H9 (cell line): Measurements from ENCODE around the gene PDE3A. TPM values are rescaled to one million over a fixed set of nuclear protein-coding genes. Genes with fewer than 3 reads are reported as not detected.

Experiments
- DNase-seq: peaks from one replicate; pipeline ENCODE4 v3.0.0-alpha.2; 2017
- H2AFZ ChIP-seq: one replicate; pipeline ENCODE4 v1.6.1; 2013; ENCODE audit warnings: mild to moderate bottlenecking, low read length, control low read depth, moderate library complexity
- H2AK5ac ChIP-seq: 2 replicates; pipeline ENCODE4 v1.6.1; 2013; ENCODE audit warnings: low read length, control low read depth, mixed read lengths; ENCODE audit not compliant: insufficient read length
- H2BK120ac ChIP-seq: one replicate; pipeline ENCODE4 v1.6.1; 2013; ENCODE audit warnings: low read depth, mild to moderate bottlenecking, low read length, control low read depth, inconsistent platforms; ENCODE audit not compliant: poor library complexity, severe bottlenecking
- H2BK12ac ChIP-seq: 2 replicates; pipeline ENCODE4 v1.6.1; 2013; ENCODE audit warnings: low read length, control low read depth, mixed read lengths, low read depth; ENCODE audit not compliant: insufficient read length
- H2BK15ac ChIP-seq: 2 replicates; pipeline ENCODE4 v1.6.1; 2013; ENCODE audit warnings: low read depth, low read length, control low read depth
- H2BK20ac ChIP-seq: one replicate; pipeline ENCODE4 v1.6.1; 2013; ENCODE audit warnings: low read depth, mild to moderate bottlenecking, low read length, control low read depth, inconsistent platforms; ENCODE audit not compliant: poor library complexity, severe bottlenecking
- H2BK5ac ChIP-seq: 2 replicates; pipeline ENCODE4 v1.6.1; 2013; ENCODE audit warnings: low read length, control low read depth, mixed read lengths; ENCODE audit not compliant: insufficient read length
- H3K14ac ChIP-seq: 2 replicates; pipeline ENCODE4 v1.6.1; 2013; ENCODE audit warnings: low read length, control low read depth; ENCODE audit not compliant: insufficient read depth
- H3K18ac ChIP-seq: 2 replicates; pipeline ENCODE4 v1.6.1; 2013; ENCODE audit warnings: low read depth, mild to moderate bottlenecking, mixed read lengths, low read length, control low read depth; ENCODE audit not compliant: insufficient read length
- H3K23ac ChIP-seq: 2 replicates; pipeline ENCODE4 v1.6.1; 2013; ENCODE audit warnings: low read length, control low read depth, mixed read lengths, low read depth; ENCODE audit not compliant: insufficient read length
- H3K23me2 ChIP-seq: 2 replicates; pipeline ENCODE4 v1.6.1; 2013; ENCODE audit warnings: low read depth, mild to moderate bottlenecking, mixed read lengths, low read length, control low read depth; ENCODE audit not compliant: insufficient read length, poor library complexity, severe bottlenecking
- H3K27ac ChIP-seq: 2 replicates; pipeline ENCODE4 v1.5.1; 2013; ENCODE audit warnings: low read length, control low read depth, mixed read lengths, low read depth; ENCODE audit not compliant: insufficient read length
- H3K27me3 ChIP-seq: 2 replicates; pipeline ENCODE4 v1.6.1; 2013; ENCODE audit warnings: low read length, control low read depth, inconsistent platforms; ENCODE audit not compliant: insufficient read depth
- H3K4ac ChIP-seq: 2 replicates; pipeline ENCODE4 v1.6.1; 2013; ENCODE audit warnings: low read depth, mild to moderate bottlenecking, control low read depth, inconsistent platforms, low read length, moderate library complexity
- H3K4me1 ChIP-seq: 2 replicates; pipeline ENCODE4 v1.6.1; 2013; ENCODE audit warnings: low read length, control low read depth, inconsistent platforms; ENCODE audit not compliant: insufficient read depth
- H3K4me2 ChIP-seq: 2 replicates; pipeline ENCODE4 v1.6.1; 2013; ENCODE audit warnings: low read length, control low read depth, mixed read lengths; ENCODE audit not compliant: insufficient read length, insufficient read depth
- H3K56ac ChIP-seq: 2 replicates; pipeline ENCODE4 v1.6.1; 2013; ENCODE audit warnings: low read depth, mild to moderate bottlenecking, mixed read lengths, low read length, control low read depth; ENCODE audit not compliant: insufficient read length
- H3K79me1 ChIP-seq: 2 replicates; pipeline ENCODE4 v1.6.1; 2013; ENCODE audit warnings: low read depth, mild to moderate bottlenecking, moderate library complexity, low read length, control low read depth, inconsistent platforms; ENCODE audit not compliant: insufficient read depth, poor library complexity, severe bottlenecking
- H3K79me2 ChIP-seq: 2 replicates; pipeline ENCODE4 v1.6.1; 2013; ENCODE audit warnings: low read length, control low read depth, inconsistent platforms; ENCODE audit not compliant: insufficient read depth
- H3K9ac ChIP-seq: 2 replicates; pipeline ENCODE4 v1.6.1; 2013; ENCODE audit warnings: low read length, control low read depth, mixed read lengths; ENCODE audit not compliant: insufficient read length; ENCODE audit errors: extremely low read depth
- H3K9me3 ChIP-seq: one replicate; pipeline ENCODE4 v1.6.1; 2013; ENCODE audit warnings: low read depth, low read length, inconsistent platforms; ENCODE audit not compliant: control insufficient read depth
- H3T11ph ChIP-seq: one replicate; pipeline ENCODE4 v1.6.1; 2013; ENCODE audit warnings: mild to moderate bottlenecking, low read length, control low read depth, inconsistent platforms
- H4K20me1 ChIP-seq: one replicate; pipeline ENCODE4 v1.6.1; 2013; ENCODE audit not compliant: control insufficient read depth, insufficient read length, insufficient read depth
- H4K5ac ChIP-seq: 2 replicates; pipeline ENCODE4 v1.6.1; 2013; ENCODE audit warnings: low read depth, mild to moderate bottlenecking, mixed read lengths, low read length, control low read depth; ENCODE audit not compliant: insufficient read length
- H4K8ac ChIP-seq: replicated peaks from 2 replicates; pipeline ENCODE4 v1.6.1; 2013; ENCODE audit warnings: low read length, control low read depth, mixed read lengths, low read depth; ENCODE audit not compliant: insufficient read length
- H4K91ac ChIP-seq: 2 replicates; pipeline ENCODE4 v1.6.1; 2013; ENCODE audit warnings: low read depth, mild to moderate bottlenecking, moderate library complexity, mixed read lengths, low read length, control low read depth; ENCODE audit not compliant: insufficient read length
- H3K27ac Mint-ChIP-seq, 3 experiments: 2 replicates in 2 of 3; 3 replicates in 1 of 3; pipeline ENCODE4 v1.8.0; 2020 to 2021; ENCODE audit warnings: mixed read lengths in 3 of 3, mild to moderate bottlenecking in 1 of 3, moderate library complexity in 1 of 3
- H3K27me3 Mint-ChIP-seq: 2 replicates; pipeline ENCODE4 v1.8.0; 2021; ENCODE audit warnings: low read depth, mild to moderate bottlenecking, moderate library complexity, mixed read lengths
- H3K36me3 Mint-ChIP-seq, 3 experiments: 2 replicates in 2 of 3; 3 replicates in 1 of 3; pipeline ENCODE4 v1.8.0; 2020 to 2021; ENCODE audit warnings: low read depth in 3 of 3, mixed read lengths in 3 of 3; ENCODE audit not compliant: insufficient read depth in 1 of 3
- H3K4me1 Mint-ChIP-seq, 2 experiments: 2 replicates each; pipeline ENCODE4 v1.8.0; 2020; ENCODE audit warnings: mixed read lengths in 2 of 2
- H3K4me3 Mint-ChIP-seq, 2 experiments: 2 replicates in 1 of 2; 3 replicates in 1 of 2; pipeline ENCODE4 v1.8.0; 2020 to 2021; ENCODE audit warnings: mild to moderate bottlenecking in 2 of 2, mixed read lengths in 2 of 2, moderate library complexity in 1 of 2
- H3K9me3 Mint-ChIP-seq, 2 experiments: 2 replicates in 1 of 2; 3 replicates in 1 of 2; pipeline ENCODE4 v1.8.0; 2020; ENCODE audit warnings: mild to moderate bottlenecking in 2 of 2, mixed read lengths in 2 of 2, moderate library complexity in 1 of 2
- CTCF ChIP-seq: fragments of 200-600 bp; sonication (generic); conservative IDR thresholded peaks from 3 replicates; pipeline ENCODE4 v1.8.0; 2021; ENCODE audit warnings: antibody characterized with exemption, mild to moderate bottlenecking
- WGBS: extraction: QIAGEN DNeasy Blood & Tissue Kit; methylation state at CpG from one replicate; pipeline ENCODE4 v1.1.7; 2013; ENCODE audit warnings: missing lambda C conversion rate, low lambda C conversion rate, mixed read lengths; ENCODE audit not compliant: insufficient read length; ENCODE audit errors: extremely low coverage; 5-methylcytosine and 5-hydroxymethylcytosine counted together
- total RNA-seq: library from RNA; stranded (reverse); gene quantifications from 2 replicates; pipeline ENCODE4 v1.2.1, GENCODE V29; 2021

PDE3A gene
- total RNA-seq, 1 experiment from 2014 or later: 3.0 TPM

- no peaks in the 10 kb centered on the region for H3K79me1 ChIP-seq
- no peak overlapping the region for H2BK20ac ChIP-seq
- no peak overlapping the region for H2AK5ac ChIP-seq
- H4K8ac ChIP-seq: no peak overlapping the region
- H3K4me2 ChIP-seq: no peak overlapping the region
- no peaks in the 10 kb centered on the region for H3K27me3 ChIP-seq
- H3T11ph ChIP-seq: no peak overlapping the region
- no peaks in the 10 kb centered on the region for H3K27me3 Mint-ChIP-seq
- H3K27ac ChIP-seq: no peak overlapping the region
- H3K9me3 ChIP-seq: no peaks in the 10 kb centered on the region
- no peak overlapping the region for H3K27ac Mint-ChIP-seq
- no peak overlapping the region for H2AFZ ChIP-seq
- no peaks in the 10 kb centered on the region; a peak in 1 of 7 replicates for H3K36me3 Mint-ChIP-seq
- H2BK12ac ChIP-seq: no peak overlapping the region
- H2BK15ac ChIP-seq: no peak overlapping the region
- H3K9ac ChIP-seq: no peak overlapping the region
- H3K79me2 ChIP-seq: no peaks in the 10 kb centered on the region
- H3K9me3 Mint-ChIP-seq: no peaks in the 10 kb centered on the region
- no peak overlapping the region for H3K4ac ChIP-seq
- H4K5ac ChIP-seq: no peak overlapping the region
- no peak overlapping the region for H3K18ac ChIP-seq
- peaks cover 11 to 17% of the 10 kb centered on the region in 2 experiments for H3K4me1 Mint-ChIP-seq
- H2BK5ac ChIP-seq: no peak overlapping the region
- peaks cover 3% of the 10 kb centered on the region; the same call in 1 of the 2 replicates for H3K4me1 ChIP-seq
- no peak overlapping the region for H3K56ac ChIP-seq
- H2BK120ac ChIP-seq: no peak overlapping the region
- no peak for TF ChIP-seq CTCF
- WGBS: no CpG with 5 or more reads among the region's 2 CpGs
- H3K4me3 Mint-ChIP-seq: no peak overlapping the region
- no peak overlapping the region for H4K91ac ChIP-seq
- no peaks in the 10 kb centered on the region for H3K23me2 ChIP-seq
- no peak overlapping the region for H3K23ac ChIP-seq
- no peak overlapping the region for H3K14ac ChIP-seq
- DNase-seq: no peak
- no peaks in the 10 kb centered on the region for H4K20me1 ChIP-seq
These were observed 126.5 kb downstream of the PDE3A start for GRCh38 chr12:20494851-20495250.
